HEK293T (cell line): ENCODE results near the gene EFCC1.

ENCODE experiments used
- FOXK2 ChIP-seq: fragments of 450-650 bp; IDR thresholded peaks from 2 replicates; pipeline ENCODE4 v1.6.1; 2016; ENCODE audit warnings: mild to moderate bottlenecking
- HDGF ChIP-seq: fragments of 450-650 bp; IDR thresholded peaks from 2 replicates; pipeline ENCODE4 v1.6.1; 2017; ENCODE audit warnings: antibody characterized with exemption, borderline replicate concordance
- SP1 ChIP-seq: fragments of 450-650 bp; IDR thresholded peaks from 2 replicates; pipeline ENCODE4 v1.6.1; 2017

DNA sequence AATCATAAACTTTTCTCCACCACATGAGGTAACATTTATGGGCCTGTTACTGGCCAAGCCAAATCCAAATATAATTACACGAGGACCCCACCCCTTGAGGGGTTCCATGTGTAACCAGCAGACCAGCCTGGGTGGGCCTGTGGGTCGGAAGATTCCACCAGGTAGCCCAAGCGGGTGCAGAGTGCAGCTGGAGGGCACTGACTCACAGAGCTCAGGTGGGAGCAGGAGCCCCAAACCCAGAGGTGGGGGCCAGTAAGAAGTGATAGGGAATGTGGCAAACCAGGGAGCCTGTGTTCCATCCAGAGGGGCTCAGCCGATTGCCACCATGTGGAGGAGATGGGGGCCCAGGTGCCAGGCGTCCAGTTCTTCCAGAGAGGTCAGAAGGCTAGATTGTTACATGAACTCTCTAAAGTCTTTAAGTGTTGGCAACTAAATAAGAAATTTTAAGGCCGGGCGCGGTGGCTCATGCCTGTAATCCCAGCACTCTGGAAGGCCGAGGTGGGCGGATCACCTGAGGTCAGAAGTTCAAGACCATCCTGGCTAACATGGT is 62.1 kb downstream of the EFCC1 start:
- TF ChIP-seq SP1 (no peak), FOXK2 (no peak), HDGF (no peak)
